NCI-H187 treated with DMSO at 0.1 percent for 48 hours (cell line): ENCODE data around the gene CDCP1.
"Not testable (repeated sequence)": the region's sequence is repeated elsewhere in the genome, so short reads cannot be mapped to it uniquely, and the experiment has no call there.

Source experiments
- DNase-seq: peaks from one replicate; lab custom pipeline; 2025; lab: John Stamatoyannopoulos, UW

CDCP1 gene

DNA sequence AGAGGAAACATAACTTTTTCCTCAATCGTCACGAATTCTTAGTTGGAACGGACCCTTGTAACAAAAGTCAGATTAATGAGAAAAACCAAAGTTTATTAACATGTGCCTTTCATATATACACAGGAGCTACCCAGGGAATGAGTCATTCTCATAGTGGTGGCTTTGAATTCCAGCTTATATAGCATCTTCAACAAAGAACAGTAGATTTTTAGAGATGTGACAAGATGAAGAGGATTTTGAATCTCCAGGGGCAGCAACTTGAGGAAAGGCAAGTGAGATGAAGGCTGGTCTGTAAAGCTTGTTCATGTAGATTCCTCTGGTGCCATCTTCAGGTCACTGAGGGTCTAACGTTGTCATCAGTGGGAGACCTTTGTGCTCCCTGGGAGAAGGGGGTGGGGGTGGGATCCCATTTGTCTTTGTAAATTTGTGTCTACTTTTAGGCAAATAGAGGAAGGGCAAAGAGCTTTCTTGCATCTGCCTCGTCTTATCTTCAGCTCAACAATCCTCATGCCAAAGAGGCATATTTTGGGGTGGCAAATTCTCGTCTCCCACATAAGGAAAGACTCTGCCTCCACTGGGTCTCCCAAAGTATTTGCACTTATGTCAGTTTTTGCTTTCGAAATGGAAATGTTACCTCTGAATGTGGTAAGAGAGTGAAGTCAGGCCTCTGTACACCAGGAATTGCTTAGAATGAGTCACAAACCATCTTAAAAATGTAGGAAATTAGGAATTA, 90.6 kb downstream of the CDCP1 start:
- no peak for DNase-seq

DNA sequence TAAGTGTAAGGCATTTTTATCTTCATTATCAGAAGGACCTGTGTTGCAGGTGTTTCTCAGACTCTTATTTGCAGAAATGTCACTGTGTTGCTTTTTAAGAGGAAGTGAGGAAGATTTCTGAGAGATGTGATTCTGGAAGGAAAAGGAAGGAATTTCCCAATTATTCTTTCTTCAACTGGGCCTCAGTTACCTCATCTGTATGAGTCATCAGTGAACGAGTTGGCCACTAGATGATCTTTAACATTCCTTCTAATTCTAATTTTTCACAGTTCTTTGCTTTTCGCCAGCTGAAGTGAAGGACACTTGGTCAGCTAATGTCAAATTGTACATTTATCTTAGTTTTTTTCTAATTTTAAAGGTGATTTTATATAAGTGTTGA, 91.2 kb downstream of the CDCP1 start:
- DNase-seq = no peak

- no peak for DNase-seq
Measured at GRCh38 chr3:45054196-45054857, 91.9 kb downstream of the CDCP1 start.

GRCh38 chr3:45053805-45054195, 92.4 kb downstream of the CDCP1 start:
- not testable (repeated sequence) for DNase-seq

GRCh38 chr3:45051685-45052084, 94.5 kb downstream of the CDCP1 start:
- DNase-seq = no peak

DNA sequence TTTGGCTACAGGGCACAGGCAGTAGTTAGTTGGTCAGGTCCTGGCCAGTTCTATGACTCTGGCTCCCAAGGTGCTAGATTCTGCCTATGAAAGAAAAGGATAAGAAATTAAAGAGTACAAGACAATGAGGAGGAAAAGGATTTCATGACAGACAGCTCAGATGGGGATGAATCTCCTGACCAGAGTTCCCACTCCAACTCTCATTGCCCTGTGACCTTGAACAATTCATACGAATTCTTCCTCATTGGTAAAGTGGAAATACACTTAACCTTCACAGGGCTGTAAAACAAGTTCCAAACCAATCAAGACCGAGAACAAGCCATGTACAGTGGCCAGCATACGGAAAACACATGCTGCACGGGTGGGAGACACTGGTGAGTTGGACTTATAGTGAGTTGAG, 96.4 kb downstream of the CDCP1 start:
- no peak for DNase-seq

GRCh38 chr3:45048244-45048643, 97.9 kb downstream of the CDCP1 start:
- DNase-seq = no peak

GRCh38 chr3:45043728-45044299, 102.4 kb downstream of the CDCP1 start:
- no peak for DNase-seq

DNA sequence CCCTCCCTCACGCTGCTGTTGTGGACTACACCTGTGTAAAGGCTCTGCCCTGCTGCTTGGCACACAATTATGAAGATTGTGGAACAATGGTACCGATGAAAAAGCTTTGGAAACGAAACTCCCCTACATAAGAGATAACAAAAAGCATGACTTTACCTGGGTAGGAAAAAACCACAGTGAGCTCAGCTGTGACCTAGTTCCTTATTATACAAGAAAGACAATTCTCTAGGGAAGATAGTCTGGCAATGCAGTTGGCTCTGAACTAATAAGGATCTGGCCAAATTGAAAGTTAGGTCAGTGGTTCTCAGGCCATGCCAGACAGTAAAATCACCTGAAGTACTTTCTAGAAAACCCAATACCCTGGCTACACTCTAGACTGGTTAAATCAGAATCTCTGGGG, 104.0 kb downstream of the CDCP1 start:
- DNase-seq = no peak

GRCh38 chr3:45041666-45042065, 104.5 kb downstream of the CDCP1 start:
- no peak for DNase-seq

- peak; percentile 58 for DNase-seq
Measured at GRCh38 chr3:45037720-45038455, 108.3 kb downstream of the CDCP1 start.

DNA sequence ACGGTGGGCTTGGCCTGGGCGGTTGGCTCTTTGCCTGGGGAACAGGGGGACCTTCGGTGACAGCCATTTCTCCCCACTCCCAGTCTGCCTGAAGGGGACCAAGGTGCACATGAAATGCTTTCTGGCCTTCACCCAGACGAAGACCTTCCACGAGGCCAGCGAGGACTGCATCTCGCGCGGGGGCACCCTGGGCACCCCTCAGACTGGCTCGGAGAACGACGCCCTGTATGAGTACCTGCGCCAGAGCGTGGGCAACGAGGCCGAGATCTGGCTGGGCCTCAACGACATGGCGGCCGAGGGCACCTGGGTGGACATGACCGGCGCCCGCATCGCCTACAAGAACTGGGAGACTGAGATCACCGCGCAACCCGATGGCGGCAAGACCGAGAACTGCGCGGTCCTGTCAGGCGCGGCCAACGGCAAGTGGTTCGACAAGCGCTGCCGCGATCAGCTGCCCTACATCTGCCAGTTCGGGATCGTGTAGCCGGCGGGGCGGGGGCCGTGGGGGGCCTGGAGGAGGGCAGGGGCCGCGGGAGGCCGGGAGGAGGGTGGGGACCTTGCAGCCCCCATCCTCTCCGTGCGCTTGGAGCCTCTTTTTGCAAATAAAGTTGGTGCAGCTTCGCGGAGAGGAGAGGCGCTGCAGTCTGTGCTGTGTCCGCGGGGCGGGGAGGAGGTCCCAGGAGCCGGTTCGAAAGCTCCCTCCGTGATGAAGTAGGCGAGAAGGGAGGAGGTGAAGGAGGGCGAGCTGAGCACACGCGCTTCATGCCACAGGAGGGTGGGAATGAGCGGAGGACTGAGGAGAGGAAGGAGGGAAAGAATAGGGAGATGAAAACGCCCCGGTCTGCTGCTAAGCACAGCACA, 110.5 kb downstream of the CDCP1 start:
- DNase-seq = no peak

DNA sequence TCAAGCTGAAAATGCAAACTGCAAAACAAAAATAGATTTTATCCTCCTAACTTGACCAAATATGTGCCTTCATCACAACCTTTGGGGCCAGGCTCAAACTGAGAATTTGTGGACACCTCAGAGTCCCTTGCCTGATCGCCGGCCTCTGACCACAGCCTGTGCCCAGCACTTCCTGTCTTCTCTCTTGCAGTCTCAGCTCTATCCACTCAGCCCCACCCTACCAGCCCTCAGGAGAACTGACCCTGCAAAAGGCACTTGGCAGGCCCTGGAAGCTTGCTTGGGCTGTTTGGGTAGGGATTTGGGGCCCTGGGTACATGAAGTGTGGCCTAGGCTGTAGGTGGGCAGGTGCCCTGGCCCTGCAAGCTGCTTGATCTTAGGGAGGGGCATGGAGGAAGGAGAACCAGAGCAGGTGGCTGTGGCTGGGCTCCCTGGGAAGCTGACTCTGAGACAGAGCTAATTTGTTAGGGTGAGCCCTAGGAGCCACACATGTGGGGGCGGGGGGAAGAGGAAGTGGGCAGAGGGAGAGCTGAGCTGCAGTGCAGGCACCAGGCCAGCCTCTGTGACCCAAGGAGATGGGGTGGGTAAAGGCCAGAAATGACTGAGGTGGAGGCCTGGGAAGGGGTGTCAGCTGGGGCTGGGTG, 111.4 kb downstream of the CDCP1 start:
- DNase-seq = no peak

DNA sequence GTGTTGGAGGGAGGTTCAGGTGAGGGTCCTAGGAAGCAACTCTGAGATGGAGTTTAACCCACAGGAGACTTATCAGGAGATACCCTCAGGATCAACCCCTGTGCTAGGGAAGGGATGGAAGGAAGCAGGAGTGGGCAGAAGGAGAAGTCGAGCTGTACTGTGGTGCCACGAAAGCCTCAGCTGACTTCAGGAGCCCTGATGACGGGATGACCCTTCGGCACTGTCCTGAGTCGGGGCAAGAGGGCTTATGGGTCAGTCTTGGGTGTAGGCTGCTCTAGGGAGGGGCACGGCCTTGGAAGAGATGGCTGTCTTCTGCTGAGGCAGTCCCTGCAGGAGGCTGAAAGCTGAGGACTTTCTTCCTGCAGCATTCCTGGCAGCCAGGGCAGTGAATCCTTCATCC, 112.4 kb downstream of the CDCP1 start:
- no peak for DNase-seq
